Caki2 (cell line): Measurements from ENCODE around the gene TLR9. TPM values are rescaled to one million over a fixed set of nuclear protein-coding genes. Genes with fewer than 3 reads are reported as not detected.
A peak's percentile ranks its signal among the peaks of the same experiment; 100 is the strongest.

ENCODE experiments used
- DNase-seq: peaks from one replicate; pipeline ENCODE4 v3.0.0-alpha.2; 2015; ENCODE audit warnings: low read depth
- in situ Hi-C: cut with HindIII; loops from 2 replicates; pipeline ENCODE4 v1.10.0; 2016; ENCODE audit warnings: low sequenced_read_pairs, low pct_unique_long_range_greater_than_20kb, mixed read lengths
- total RNA-seq: library from RNA; depleted of rRNA; stranded (reverse); fragments of >200 nt; shearing (Covaris generic); gene quantifications from 2 replicates; pipeline ENCODE4 v1.2.3, GENCODE V29; 2014; ENCODE audit warnings: low replicate concordance

Gene TLR9
- total RNA-seq, 1 experiment from 2014 or later, result not detected

- in situ Hi-C loops, result no loop called here
- no peak for DNase-seq
Observed at GRCh38 chr3:52249683-52250082, 24.2 kb upstream of the TLR9 start.

GRCh38 chr3:52248816-52249547 lies 23.5 kb upstream of the TLR9 start:
- in situ Hi-C loops, result no loop called here
- DNase-seq, result no peak

GRCh38 chr3:52248165-52248541 lies 22.7 kb upstream of the TLR9 start:
- in situ Hi-C loops, result no loop called here
- DNase-seq, result no peak

- in situ Hi-C loops, result no loop called here
- DNase-seq, result no peak
Observed at GRCh38 chr3:52247409-52248164, 22.1 kb upstream of the TLR9 start.

- in situ Hi-C loops, result no loop called here
- no peak for DNase-seq
Observed at GRCh38 chr3:52246728-52247408, 21.4 kb upstream of the TLR9 start.

- in situ Hi-C loops, result no loop called here
- no peak for DNase-seq
Observed at GRCh38 chr3:52246264-52246620, 20.8 kb upstream of the TLR9 start.

GRCh38 chr3:52245322-52246263 lies 20.1 kb upstream of the TLR9 start, which contains the start of gene PPM1M:
TSS of gene PPM1M (plus strand) at chr3:52245759. CDS start at chr3:52245825, 66 bp downstream.
- DNase-seq, result peak; percentile 51
- in situ Hi-C loops, result no loop called here

- DNase-seq, result peak; percentile 57
Observed at GRCh38 chr3:52243791-52244628, 18.6 kb upstream of the TLR9 start.

GRCh38 chr3:52242039-52242438 lies 16.6 kb upstream of the TLR9 start:
- in situ Hi-C loops, result no loop called here
- no peak for DNase-seq

More at GRCh38 chr3:52243791-52244628, 18.6 kb upstream of the TLR9 start:
- in situ Hi-C loops, result no loop called here

- no peak for DNase-seq
- in situ Hi-C loops, result no loop called here
Observed at GRCh38 chr3:52240886-52241370, 15.5 kb upstream of the TLR9 start.

GRCh38 chr3:52240059-52240885 lies 14.8 kb upstream of the TLR9 start:
- in situ Hi-C loops, result no loop called here
- DNase-seq, result peak; percentile 70

GRCh38 chr3:52238761-52239701 lies 13.6 kb upstream of the TLR9 start, which contains the start of gene TWF2:
TSS of gene TWF2 (minus strand) at chr3:52239158. CDS start at chr3:52239016, 142 bp downstream.
- peak; percentile 75 for DNase-seq
- in situ Hi-C loops, result no loop called here

GRCh38 chr3:52238193-52238760 lies 12.8 kb upstream of the TLR9 start:
- no peak for DNase-seq
- in situ Hi-C loops, result no loop called here

- in situ Hi-C loops, result no loop called here
- DNase-seq, result peak; percentile 80
Observed at GRCh38 chr3:52237657-52238172, 12.3 kb upstream of the TLR9 start.
